Peyer's patch (tissue), 4 donors: ENCODE results near the gene SNX8.

Source experiments
- POLR2A ChIP-seq, 2 donors: fragments of 450-650 bp; IDR thresholded peaks; one replicate each; pipeline ENCODE4 v1.5.1; 2017; ENCODE audit warnings: antibody characterized with exemption in 2 of 2, mild to moderate bottlenecking in 2 of 2, moderate library complexity in 2 of 2
- TF ChIP-seq, protein P1 (sequence below), 6 experiments: fragments of 450-650 bp in 4 of 6; fragments of 200-600 bp in 2 of 6; sonication (generic) in 1 of 6; IDR thresholded peaks; one replicate each; pipeline ENCODE4 v1.5.1; 2017 to 2019; ENCODE audit warnings: antibody characterized with exemption in 6 of 6, mild to moderate bottlenecking in 3 of 6, moderate library complexity in 1 of 6

DNA sequence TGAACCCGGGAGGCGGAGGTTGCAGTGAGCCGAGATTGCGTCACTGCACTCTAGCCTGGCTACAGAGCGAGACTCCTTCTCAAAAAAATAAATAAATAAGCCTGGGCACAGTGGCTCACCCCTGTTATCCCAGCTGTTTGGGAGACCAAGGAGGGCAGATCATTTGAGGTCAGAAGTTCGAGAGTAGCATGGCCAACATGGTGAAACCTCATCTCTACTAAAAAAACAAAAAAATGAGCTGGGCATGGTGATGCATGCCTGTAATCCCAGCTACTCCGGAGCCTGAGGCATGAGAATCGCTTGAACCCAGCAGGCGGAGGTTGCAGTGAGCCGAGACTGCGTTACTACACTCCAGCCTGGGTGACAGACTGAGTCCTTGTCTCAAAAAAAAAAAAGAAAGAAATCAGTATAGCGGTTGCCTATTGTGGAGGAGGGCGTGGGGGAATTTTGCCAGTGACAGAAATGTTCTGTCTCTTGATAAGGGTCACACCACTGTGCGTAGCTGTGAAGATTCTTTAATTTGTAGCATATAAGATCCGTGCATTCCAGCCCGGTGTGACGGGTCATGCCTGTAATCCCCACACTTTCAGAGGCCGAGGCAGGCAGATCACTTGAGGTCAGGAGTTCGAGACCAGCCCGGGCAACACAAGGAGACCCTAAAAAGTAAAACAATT is 22.5 kb upstream of the SNX8 start:
- TF ChIP-seq, protein P1, sequence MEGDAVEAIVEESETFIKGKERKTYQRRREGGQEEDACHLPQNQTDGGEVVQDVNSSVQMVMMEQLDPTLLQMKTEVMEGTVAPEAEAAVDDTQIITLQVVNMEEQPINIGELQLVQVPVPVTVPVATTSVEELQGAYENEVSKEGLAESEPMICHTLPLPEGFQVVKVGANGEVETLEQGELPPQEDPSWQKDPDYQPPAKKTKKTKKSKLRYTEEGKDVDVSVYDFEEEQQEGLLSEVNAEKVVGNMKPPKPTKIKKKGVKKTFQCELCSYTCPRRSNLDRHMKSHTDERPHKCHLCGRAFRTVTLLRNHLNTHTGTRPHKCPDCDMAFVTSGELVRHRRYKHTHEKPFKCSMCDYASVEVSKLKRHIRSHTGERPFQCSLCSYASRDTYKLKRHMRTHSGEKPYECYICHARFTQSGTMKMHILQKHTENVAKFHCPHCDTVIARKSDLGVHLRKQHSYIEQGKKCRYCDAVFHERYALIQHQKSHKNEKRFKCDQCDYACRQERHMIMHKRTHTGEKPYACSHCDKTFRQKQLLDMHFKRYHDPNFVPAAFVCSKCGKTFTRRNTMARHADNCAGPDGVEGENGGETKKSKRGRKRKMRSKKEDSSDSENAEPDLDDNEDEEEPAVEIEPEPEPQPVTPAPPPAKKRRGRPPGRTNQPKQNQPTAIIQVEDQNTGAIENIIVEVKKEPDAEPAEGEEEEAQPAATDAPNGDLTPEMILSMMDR (IDR thresholded peaks at IDR 0.05) = no peak
- TF ChIP-seq POLR2A (IDR thresholded peaks at IDR 0.05) = no peak
